GM21390 (cell line): ENCODE measurements around the gene NEK8.
"Not testable (repeated sequence)": the region's sequence is repeated elsewhere in the genome, so short reads cannot be mapped to it uniquely, and the experiment has no call there.

Experiments
- ATAC-seq: cut with Tn5 transposase; IDR thresholded peaks from one replicate; pipeline ENCODE4 v1.9.1; 2021; ENCODE audit not compliant: unreplicated experiment

NEK8 gene

DNA sequence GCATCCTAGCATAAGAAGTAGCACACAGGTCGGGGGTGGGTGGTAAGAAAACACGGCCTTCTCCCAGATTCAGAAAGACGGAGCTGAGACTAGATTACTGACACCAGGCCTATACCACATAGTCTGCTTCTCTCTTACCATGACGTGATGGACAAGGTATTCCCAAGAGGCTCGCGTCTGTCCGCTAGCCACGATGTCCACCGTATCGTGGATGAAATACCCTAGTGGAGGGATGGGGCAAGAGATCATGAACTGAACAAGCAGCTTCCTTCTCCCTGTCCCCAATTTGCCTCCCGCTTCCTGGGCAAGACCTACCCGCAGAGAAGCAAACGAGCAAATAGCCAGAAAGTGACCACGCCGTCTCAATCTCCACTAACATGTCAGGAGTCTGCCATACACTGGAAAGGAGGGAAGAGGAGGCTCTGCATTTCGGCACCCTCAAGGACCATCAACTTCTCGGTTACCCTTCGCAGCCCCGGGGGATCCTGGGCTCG, 3.4 kb upstream of the NEK8 start:
- no peak for ATAC-seq

DNA sequence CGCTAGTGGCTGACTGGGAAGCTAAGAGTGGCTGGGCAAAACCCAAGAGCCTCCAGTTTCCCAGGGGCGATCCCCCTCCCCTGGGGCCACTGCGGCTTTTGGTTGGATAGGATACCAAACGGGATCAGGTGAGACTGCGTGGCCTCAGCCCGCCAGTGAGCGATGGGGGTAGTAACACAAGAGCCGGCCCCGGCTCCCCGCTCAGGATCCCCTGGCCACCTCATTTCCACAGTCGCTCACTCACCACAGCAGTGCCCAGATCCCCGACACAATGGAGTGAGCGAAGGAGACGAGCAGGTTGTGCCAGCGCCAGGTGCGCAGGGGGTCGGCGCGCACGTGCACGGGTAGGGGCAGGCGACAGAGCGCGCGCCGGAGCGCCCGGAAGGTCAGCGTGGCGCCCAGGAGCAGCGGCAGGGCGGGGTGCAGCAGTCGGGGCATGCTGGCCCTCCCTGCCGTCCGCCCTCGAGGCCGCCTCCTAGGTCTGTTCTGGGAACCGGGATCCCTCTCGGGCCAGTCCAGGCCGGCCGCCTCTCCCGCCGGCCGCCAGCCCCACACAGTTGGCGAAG, 2.8 kb upstream of the NEK8 start:
- no peak for ATAC-seq

DNA sequence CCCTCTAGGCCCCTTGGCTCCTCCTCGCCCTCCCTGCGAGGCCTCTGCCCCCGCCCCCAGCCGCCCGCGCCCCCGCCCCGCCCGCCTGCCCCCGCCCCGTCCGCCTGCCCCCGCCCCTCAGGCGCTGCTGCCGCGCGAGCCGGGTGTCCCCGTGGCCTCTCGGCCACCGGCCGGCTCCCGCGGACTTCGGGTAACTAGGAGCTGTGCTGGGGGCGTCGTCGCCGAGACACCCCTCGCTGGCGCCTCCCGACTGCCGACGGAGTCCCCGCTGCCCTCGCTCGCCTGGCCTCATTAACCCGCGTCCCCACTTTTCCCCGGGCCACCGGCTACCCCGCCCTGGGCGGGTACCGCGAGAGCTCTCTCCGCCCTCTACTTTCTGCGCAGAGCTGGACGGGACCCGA, 2.4 kb upstream of the NEK8 start, which contains the start of gene TLCD1:
Gene TLCD1 (minus strand): TSS at position 8 of the 401 bp plus-strand sequence. CDS start 136 bp downstream, outside the sequence.
- ATAC-seq: no peak

DNA sequence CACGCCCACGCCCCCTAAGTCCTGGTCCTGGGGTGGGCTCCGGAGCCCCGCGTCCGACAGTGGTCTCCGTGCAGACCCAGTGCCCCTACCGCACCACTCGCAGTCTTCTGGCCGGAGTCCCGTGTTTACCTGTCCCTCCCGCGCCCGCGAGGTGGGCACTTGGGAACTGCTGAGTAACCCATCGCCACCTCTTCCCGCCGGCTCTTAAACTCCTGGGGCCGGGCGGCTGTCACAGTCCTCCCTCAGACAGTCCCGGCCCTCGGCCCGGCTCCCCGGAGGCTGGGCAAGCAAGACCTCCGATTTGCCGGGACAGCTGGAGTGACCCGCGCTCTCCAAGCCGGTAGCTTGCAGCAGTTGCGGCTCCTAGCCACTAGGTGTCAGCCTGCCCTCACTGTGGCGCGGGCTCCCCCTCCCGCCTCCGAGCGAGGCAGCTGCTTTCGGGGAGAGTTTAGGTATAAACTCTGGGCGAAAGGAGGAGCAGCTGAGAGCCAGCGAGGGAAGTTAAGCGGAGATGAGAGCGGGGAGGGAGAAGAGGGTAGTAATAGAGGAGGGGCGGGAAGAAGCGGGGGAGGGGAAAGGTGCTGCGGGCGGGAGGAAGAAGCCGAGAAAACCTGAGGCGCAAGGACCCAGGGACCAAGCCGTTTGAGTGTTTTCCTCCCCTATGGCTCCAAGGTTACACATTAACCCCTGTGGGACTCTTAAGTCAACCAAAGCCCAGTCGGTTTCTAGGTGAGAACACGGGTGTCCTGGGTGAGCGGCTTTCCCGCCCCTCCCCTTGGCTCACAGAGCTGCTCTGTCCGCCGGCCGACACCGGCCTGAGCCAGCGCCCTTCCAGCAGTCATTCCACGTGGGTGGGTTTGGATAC, 1.7 kb upstream of the NEK8 start:
- peak; percentile 42 for ATAC-seq

DNA sequence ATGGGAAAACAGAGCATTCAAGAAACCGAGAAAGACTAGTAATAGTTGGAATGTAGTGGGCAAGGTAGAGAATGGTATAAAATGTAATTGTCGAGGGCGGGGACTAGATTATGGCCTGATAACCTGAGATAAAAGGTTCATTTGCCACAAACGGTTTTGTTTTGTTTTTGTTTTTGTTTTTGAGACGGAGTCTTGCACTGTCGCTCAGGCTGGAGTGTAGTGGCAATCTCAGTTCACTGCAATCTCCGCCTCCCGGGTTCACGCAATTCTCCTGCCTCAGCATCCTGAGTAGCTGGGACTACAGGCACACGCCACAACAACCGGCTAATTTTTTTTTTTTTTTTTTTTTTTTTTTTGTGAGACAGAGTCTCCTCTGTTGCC, 1.4 kb downstream of the NEK8 start:
- no peak for ATAC-seq

DNA sequence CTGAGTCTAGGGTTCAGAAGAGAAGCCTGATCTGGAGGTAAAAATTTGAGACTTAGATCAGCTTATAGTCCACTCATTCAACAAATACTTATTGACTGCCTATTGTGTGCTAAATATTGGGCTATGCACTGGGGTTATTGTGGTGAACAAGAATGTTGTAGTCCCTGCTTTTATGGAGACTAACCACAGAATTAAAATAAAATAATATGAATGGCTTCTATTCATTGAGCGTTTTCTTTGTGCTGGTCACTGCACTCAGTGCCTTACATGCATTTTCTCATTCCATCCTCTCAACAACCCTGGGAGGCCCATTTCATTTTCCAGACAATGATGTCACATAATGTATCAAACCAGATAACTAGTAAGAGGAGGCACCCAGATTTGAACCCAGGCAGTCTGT, 4.8 kb downstream of the NEK8 start:
- no peak for ATAC-seq

DNA sequence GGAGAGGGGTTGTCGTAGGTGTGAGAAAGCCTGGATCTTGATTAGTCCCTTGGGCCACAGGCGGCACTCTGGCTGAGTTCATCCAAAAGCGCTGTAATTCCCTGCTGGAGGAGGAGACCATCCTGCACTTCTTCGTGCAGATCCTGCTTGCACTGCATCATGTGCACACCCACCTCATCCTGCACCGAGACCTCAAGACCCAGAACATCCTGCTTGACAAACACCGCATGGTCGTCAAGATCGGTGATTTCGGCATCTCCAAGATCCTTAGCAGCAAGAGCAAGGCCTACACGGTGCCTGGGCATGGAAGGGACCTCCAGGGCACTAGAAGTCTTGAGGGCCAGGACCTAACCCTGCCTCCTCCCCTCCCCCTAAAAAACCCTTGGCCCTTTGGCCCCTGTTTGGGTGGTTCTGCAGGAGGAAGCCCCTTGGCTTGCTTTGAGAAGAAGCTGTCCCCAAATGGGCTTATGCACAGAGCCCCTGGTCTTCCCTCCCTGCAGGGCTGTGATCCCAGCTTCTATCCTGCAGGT, 6.2 kb downstream of the NEK8 start:
- no peak for ATAC-seq

DNA sequence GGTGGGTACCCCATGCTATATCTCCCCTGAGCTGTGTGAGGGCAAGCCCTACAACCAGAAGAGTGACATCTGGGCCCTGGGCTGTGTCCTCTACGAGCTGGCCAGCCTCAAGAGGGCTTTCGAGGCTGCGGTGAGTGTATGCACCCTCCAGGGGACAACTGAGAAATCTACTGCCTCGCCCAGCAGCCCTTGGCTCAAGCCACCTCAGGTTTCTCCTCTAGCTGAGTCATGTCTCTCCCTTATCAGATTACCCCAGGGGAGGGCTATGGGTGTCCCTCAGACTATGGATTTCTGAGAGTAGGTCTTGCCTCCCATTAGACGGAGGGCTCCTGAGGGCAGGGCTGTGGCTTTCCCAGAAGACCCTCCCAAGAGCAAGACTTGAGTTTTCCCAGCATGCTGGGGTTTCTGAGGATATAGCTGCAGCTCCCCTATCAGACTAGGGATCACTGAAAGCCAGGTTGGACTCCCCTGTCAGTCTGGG, 6.7 kb downstream of the NEK8 start:
- no peak for ATAC-seq

DNA sequence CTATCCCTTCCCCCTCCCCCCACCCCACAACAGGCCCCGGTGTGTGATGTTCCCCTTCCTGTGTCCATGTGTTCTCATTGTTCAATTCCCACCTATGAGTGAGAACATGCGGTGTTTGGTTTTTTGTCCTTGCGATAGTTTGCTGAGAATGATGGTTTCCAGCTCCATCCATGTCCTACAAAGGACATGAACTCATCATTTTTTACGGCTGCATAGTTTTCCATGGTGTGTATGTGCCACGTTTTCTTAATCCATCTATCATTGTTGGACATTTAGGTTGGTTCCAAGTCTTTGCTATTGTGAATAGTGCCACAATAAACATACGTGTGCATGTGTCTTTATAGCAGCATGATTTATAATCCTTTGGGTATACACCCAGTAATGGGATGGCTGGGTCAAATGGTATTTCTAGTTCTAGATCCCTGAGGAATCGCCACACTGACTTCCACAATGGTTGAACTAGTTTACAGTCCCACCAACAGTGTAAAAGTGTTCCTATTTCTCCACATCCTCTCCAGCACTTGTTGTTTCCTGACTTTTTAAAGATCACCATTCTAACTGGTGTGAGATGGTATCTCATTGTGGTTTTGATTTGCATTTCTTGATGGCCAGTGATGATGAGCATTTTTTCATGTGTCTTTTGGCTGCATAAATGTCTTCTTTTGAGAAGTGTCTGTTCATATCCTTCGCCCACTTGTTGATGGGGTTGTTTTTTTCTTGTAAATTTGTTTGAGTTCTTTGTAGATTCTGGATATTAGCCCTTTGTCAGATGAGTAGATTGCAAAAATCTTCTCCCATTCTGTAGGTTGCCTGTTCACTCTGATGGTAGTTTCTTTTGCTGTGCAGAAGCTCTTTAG, 7.6 kb downstream of the NEK8 start:
- ATAC-seq: not testable (repeated sequence)

DNA sequence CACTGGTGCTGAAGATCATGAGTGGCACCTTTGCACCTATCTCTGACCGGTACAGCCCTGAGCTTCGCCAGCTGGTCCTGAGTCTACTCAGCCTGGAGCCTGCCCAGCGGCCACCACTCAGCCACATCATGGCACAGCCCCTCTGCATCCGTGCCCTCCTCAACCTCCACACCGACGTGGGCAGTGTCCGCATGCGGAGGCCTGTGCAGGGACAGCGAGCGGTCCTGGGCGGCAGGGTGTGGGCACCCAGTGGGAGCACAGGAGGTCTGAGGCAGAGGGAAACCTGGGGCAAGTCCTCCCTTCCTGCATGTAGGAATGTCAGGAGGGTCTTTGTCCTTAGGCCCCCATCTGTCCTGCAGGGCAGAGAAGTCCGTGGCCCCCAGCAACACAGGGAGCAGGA, 8.7 kb downstream of the NEK8 start:
- no peak for ATAC-seq

DNA sequence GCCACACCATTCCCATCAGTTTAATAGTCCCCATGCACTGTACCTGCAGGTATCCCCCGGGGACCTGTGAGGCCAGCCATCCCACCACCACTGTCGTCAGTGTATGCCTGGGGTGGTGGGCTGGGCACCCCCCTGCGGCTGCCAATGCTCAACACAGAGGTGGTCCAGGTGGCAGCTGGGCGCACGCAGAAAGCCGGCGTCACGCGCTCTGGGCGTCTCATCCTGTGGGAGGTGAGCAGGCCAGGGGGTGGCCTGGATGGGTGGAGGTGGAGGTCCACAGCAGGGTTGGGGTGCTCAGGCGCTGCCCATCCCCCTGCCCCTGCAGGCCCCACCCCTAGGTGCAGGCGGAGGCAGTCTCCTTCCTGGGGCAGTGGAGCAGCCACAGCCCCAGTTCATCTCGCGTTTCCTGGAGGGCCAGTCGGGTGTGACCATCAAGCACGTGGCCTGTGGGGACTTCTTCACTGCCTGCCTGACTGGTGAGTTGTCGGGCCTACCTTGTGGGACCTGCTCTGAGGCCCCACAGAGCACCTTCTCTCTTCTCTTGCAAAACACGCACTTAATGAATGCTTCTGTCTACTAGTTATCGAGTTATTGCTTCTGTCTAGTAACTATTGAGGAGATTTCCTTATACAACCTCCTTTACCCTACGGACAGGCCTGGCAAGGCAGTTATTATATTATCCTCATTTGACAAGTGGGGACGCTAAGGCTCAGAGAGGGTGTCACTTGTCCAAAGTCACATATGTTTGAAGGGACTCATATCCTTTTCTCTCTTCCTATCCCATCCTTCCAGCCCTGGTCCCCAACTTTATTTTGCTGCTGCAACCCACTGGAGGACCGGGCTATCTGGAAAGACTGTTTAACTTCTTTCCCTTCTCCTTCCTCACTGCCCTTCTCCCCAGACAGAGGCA, 9.4 kb downstream of the NEK8 start:
- peak; percentile 60 for ATAC-seq

DNA sequence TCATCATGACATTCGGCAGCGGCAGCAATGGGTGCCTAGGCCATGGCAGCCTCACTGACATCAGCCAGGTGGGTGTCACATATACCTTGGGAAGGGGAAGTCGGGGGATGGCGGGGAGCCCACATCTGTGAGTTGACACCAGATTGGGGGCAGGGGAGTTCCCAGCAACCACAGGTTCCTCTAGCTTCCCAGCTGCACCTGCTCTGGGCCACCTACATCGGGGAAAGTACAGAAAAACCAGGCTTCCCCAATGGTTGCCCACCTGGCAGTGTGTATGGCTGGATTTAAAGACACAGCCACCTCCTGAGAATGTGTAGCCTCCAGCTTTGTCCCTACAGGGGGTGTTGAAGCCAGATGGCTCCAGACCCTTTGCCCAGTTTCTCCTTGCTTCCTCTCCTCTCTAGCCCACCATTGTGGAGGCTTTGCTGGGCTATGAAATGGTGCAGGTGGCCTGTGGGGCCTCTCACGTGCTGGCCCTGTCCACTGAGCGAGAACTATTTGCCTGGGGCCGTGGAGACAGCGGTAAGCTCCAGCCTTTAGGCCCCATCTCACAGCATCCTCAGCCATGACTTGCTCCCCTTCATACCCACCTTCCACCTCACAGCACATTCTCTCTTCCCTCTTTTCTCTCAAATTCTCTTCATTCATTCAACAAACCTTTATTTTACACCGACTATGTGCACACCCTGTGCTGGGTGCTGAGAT, 10.2 kb downstream of the NEK8 start:
- no peak for ATAC-seq

DNA sequence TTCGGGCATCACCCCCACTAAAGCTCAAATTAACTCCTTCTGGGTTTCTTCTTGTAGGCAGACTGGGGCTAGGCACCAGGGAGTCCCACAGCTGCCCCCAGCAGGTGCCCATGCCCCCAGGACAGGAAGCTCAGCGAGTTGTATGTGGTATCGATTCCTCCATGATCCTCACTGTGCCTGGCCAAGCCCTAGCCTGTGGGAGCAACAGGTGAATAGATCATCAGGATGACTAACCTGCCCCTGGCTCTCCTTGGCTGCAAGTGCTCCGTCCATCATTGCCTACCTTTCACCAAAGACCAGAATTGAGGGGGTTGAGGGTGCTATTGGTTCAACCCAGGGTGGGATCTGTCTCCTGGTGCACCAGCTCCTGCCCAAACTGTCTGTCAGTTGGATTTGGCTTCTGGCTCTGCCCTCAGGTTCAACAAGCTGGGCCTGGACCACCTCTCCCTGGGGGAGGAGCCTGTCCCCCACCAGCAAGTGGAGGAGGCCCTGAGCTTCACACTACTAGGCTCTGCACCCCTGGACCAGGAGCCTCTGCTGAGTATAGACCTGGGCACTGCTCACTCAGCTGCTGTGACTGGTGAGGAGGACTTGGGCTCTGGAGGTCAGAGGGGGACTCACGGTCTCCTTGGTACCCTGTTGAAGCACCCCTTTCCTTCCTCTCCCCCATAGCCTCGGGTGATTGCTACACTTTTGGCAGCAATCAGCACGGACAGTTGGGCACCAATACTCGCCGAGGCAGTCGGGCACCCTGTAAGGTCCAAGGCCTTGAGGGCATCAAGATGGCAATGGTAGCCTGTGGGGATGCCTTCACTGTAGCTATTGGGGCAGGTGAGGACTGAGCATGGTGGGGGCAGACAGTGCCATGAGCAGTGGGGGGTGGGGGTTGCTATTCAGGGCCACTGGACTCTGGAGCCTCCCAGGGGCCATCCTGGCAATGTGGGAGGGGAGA, 12.1 kb downstream of the NEK8 start:
- no peak for ATAC-seq

DNA sequence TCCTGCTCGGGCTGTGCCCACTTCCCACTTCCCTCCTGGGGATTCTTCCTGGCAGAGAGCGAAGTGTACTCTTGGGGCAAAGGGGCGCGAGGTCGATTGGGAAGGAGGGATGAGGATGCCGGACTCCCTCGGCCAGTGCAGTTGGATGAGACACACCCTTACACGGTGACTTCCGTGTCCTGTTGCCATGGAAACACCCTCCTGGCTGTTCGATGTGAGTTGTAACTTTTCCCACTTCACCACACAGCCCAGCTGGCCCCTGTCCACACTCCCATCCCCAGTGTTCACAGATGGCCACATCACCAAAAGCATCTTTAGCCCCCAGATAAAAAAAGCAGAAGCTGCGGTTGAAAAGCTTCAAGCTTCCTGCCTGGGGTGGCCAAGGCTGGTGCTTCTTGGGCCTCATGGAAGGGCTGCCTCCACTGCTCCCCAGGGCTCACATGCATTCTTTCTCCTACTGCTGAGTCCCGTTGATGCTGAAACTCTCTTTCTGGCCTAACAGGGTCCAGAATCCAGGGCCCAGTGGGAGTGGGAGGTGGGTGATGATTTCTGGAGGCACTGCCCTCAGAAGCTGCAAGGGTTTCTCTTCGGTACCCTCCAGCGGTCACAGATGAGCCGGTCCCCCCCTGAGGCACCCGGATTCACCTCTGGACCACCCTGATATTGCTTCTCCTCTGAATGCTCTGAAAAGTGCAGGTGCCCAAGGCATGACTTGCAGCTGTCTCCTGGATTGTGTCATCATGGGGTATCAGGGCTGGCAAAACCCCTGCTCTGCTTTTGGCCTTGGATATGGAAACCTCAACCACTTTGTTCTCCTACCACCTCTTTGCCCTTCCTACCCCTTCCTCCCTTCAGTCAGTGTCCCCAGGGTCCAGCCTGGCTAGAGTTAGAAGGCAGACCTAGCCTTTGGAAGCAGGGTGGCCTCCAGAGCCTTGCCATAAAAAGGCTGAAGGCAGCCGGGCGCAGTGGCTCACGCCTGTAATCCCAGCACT, 13.1 kb downstream of the NEK8 start:
- no peak for ATAC-seq

DNA sequence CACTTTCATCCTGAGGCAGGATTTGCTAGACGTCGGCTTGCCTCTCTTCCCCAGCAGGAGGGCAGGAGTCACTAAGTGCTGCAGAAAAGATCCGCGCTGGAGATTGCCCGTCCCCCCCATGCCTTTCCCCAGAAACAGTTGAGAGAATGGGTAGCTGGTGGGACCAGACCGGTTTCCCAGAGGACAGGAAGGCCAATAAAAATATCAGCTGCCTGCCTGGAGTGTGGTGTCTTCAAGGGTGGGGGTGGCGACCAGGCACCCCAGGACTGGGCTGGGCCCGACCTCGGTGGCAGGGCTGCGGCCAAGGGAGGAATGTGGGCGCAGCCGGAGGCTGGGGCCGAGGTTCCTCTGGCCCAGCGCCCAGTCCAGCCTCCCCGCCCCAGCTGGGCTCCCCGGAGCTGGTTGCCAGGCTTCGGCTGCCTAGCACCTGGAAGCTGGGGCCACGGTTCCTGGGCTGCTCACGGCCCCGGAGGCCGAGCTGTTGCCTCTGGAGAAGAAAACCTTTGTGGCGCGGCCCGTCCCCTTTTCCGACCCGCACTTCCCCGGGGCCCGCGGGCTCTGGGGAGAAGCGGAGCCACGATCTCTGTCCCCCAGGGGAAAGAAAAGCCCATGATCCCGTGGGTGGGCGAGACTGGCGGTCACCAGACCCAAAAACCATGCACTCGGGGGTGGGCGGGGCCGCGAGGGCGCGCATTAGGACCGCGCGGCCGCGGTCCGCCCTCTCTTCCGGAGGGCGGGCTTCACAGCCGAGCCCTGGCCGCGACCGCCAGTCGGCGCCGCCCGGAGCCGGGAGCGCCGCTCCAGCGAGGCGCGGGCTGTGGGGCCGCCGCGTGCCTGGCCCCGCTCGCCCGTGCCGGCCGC, 14.9 kb downstream of the NEK8 start, which contains the start of gene TRAF4:
Gene TRAF4 (plus strand): TSS at position 769 of the 861 bp plus-strand sequence. CDS start 102 bp downstream, outside the sequence.
- peak; percentile 53 for ATAC-seq
